Muscle of back (tissue), 11 donors: ENCODE results near the gene HLA-DMA. TPM values are rescaled to one million over a fixed set of nuclear protein-coding genes. Genes with fewer than 3 reads are reported as not detected.

Source experiments
- DNase-seq, 3 donors: peaks; one replicate each; pipeline versions ENCODE4 v3.0.0 to v3.0.0-alpha.2; 2013
- polyA plus RNA-seq, 10 donors: library from polyadenylated mRNA; unstranded; fragments of 120-200 nt; gene quantifications; one replicate each; pipeline ENCODE4 v1.2.1, GENCODE V29; 2013; ENCODE audit not compliant: insufficient read length in 10 of 10

HLA-DMA gene
- polyA plus RNA-seq, 10 donors: 2.0 to 19.2 (median 5.0) TPM

- DNase-seq: peak; percentile 67 to 83 (median 77)
Measured at GRCh38 chr6:32933661-32934085, 19.2 kb downstream of the HLA-DMA start.

- peak in 1 of 3 donors; percentile 31 for DNase-seq
Measured at GRCh38 chr6:32932132-32932868, 20.6 kb downstream of the HLA-DMA start.

DNA sequence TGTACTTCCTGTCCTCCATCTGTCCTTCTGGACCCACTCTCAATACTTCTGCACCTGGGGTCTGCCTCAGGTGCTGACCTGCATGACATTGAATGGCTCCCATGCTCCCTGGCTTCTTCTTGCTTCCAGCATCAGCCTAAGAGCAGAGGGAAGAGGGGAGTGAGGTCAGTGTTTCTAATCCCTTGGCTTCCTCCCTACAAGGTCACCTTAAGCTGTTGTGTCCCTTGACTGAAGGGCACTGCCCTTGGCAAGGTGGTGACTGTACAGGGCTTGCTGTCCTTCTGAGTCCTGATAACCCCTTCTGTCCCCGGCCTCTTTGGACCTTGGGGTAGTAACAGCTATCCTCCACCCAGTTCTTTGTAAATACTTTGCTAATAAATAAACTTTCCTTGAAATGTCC lies 21.7 kb downstream of the HLA-DMA start:
- DNase-seq: no peak

DNA sequence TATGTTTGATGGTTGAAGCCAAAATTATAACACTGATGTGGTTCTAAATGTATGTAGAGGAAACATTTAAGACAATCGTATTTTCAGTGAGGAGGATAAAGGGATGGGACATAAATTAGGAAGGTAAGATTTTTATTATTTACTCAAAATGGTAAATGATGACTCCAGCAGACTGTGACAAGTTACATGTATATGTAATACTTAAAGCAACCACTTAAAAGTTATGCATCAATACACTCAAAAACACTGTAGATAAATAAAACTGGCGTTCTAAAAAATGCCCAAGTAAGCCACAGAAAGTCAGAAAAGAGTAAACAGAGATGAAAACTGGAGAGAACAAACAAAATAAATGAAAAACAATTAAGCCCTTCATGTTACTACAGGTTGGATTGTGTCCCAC lies 30.8 kb downstream of the HLA-DMA start:
- DNase-seq: no peak

GRCh38 chr6:32920715-32921114 lies 32.2 kb downstream of the HLA-DMA start:
- no peak for DNase-seq

GRCh38 chr6:32912951-32913350 lies 39.9 kb downstream of the HLA-DMA start:
- no peak for DNase-seq

GRCh38 chr6:32908897-32909296 lies 44.0 kb downstream of the HLA-DMA start:
- no peak for DNase-seq

GRCh38 chr6:32906539-32906938 lies 46.4 kb downstream of the HLA-DMA start:
- DNase-seq: peak in 1 of 3 donors; percentile 33

DNA sequence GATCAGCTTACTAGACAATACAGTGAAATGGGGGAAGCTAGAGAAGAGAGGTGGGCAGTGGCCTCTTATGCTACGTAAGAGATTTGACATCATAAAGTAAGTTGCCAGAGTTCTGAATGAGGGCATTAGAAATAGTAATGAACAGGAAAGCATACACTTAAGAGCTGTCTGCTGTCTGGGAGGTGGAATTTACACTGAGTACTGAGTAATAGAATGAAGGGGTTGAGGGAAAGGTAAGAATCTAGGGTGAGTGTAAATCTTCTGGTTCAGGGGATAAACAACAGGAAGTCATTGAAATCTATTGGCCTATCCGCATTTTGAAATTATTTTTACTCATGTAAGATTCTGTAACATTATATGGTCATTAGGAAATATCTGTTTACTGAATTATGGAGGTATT lies 47.8 kb downstream of the HLA-DMA start:
- DNase-seq: no peak

DNA sequence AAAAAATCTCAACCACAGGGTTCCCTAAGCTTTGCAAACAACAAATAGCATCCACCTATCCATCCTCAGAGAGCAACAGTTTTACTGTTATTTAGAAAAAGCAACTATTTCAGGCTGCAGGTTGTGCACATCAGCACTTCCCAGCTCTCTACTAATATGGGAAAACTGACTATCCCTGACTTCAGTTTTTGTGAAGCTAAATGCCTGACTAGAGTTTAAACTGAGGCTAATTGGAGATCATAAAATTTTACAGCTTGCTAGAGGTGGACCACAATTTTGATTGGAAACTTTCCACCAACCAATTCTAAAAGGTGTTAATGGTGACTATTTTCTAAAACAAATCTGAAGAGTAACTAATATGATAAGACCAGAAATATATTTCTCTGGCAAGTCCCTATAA lies 48.9 kb downstream of the HLA-DMA start:
- DNase-seq: no peak

Other genes with a start within 250 kb of the HLA-DMA start
- under 1 TPM in 6 of 10 donors, not detected in 4; 0.14 to 0.69 (median 0.53) TPM for gene HLA-DQA2, start 211.7 kb downstream of the HLA-DMA start, polyA plus RNA-seq
- under 1 TPM in 6 of 10 donors, not detected in 4; 0.17 to 0.70 (median 0.32) TPM for gene HLA-DQB2, start 189.6 kb downstream of the HLA-DMA start, polyA plus RNA-seq
- under 1 TPM in 7 of 10 donors, not detected in 3; 0.15 to 0.61 (median 0.25) TPM for gene HLA-DOB, start 136.1 kb downstream of the HLA-DMA start, polyA plus RNA-seq
- 1 to 10 TPM; 3.5 to 8.5 (median 5.8) TPM for gene TAP2, start 114.4 kb downstream of the HLA-DMA start, polyA plus RNA-seq
- 10 to 100 TPM; 12.0 to 20.3 (median 14.7) TPM for gene PSMB8, start 109.0 kb downstream of the HLA-DMA start, polyA plus RNA-seq
- 10 to 100 TPM in 4 of 10 donors, 1 to 10 TPM in 6; 7.6 to 11.6 (median 9.9) TPM for gene TAP1, start 99.4 kb downstream of the HLA-DMA start, polyA plus RNA-seq
- gene PSMB9, start 98.9 kb downstream of the HLA-DMA start, polyA plus RNA-seq: 1 to 10 TPM; 2.9 to 8.8 (median 5.2) TPM
- 1 to 10 TPM; 2.6 to 9.0 (median 4.8) TPM for gene HLA-DMB, start 12.1 kb downstream of the HLA-DMA start, polyA plus RNA-seq
- gene BRD2, start 15.5 kb upstream of the HLA-DMA start, polyA plus RNA-seq: 100 to 1,000 TPM; 138 to 187 (median 160) TPM
- 1 to 10 TPM; 1.3 to 7.6 (median 3.3) TPM for gene HLA-DOA, start 56.5 kb upstream of the HLA-DMA start, polyA plus RNA-seq
- gene HLA-DPA1, start 120.6 kb upstream of the HLA-DMA start, polyA plus RNA-seq: 10 to 100 TPM in 9 of 10 donors, 1 to 10 TPM in 1; 8.1 to 21.8 (median 13.4) TPM
- 10 to 100 TPM in 4 of 10 donors, 1 to 10 TPM in 6; 4.8 to 15.4 (median 7.8) TPM for gene HLA-DPB1, start 122.9 kb upstream of the HLA-DMA start, polyA plus RNA-seq
- 100 to 1,000 TPM in 2 of 10 donors, 10 to 100 TPM in 8; 20.5 to 134 (median 61.0) TPM for gene COL11A2, start 239.4 kb upstream of the HLA-DMA start, polyA plus RNA-seq
- 10 to 100 TPM; 31.9 to 49.0 (median 37.8) TPM for gene RXRB, start 247.6 kb upstream of the HLA-DMA start, polyA plus RNA-seq
- 100 to 1,000 TPM in 3 of 10 donors, 10 to 100 TPM in 7; 68.5 to 115 (median 82.5) TPM for gene SLC39A7, start 247.8 kb upstream of the HLA-DMA start, polyA plus RNA-seq